H9 (cell line): ENCODE data around the gene DPYD. TPM values are rescaled to one million over a fixed set of nuclear protein-coding genes. Genes with fewer than 3 reads are reported as not detected.

Source experiments
- DNase-seq: peaks from one replicate; pipeline ENCODE4 v3.0.0-alpha.2; 2017
- H2AFZ ChIP-seq: one replicate; pipeline ENCODE4 v1.6.1; 2013; ENCODE audit warnings: mild to moderate bottlenecking, low read length, control low read depth, moderate library complexity
- H2AK5ac ChIP-seq: 2 replicates; pipeline ENCODE4 v1.6.1; 2013; ENCODE audit warnings: low read length, control low read depth, mixed read lengths; ENCODE audit not compliant: insufficient read length
- H2BK120ac ChIP-seq: one replicate; pipeline ENCODE4 v1.6.1; 2013; ENCODE audit warnings: low read depth, mild to moderate bottlenecking, low read length, control low read depth, inconsistent platforms; ENCODE audit not compliant: poor library complexity, severe bottlenecking
- H2BK12ac ChIP-seq: 2 replicates; pipeline ENCODE4 v1.6.1; 2013; ENCODE audit warnings: low read length, control low read depth, mixed read lengths, low read depth; ENCODE audit not compliant: insufficient read length
- H2BK15ac ChIP-seq: 2 replicates; pipeline ENCODE4 v1.6.1; 2013; ENCODE audit warnings: low read depth, low read length, control low read depth
- H2BK20ac ChIP-seq: one replicate; pipeline ENCODE4 v1.6.1; 2013; ENCODE audit warnings: low read depth, mild to moderate bottlenecking, low read length, control low read depth, inconsistent platforms; ENCODE audit not compliant: poor library complexity, severe bottlenecking
- H2BK5ac ChIP-seq: 2 replicates; pipeline ENCODE4 v1.6.1; 2013; ENCODE audit warnings: low read length, control low read depth, mixed read lengths; ENCODE audit not compliant: insufficient read length
- H3K14ac ChIP-seq: 2 replicates; pipeline ENCODE4 v1.6.1; 2013; ENCODE audit warnings: low read length, control low read depth; ENCODE audit not compliant: insufficient read depth
- H3K18ac ChIP-seq: 2 replicates; pipeline ENCODE4 v1.6.1; 2013; ENCODE audit warnings: low read depth, mild to moderate bottlenecking, mixed read lengths, low read length, control low read depth; ENCODE audit not compliant: insufficient read length
- H3K23ac ChIP-seq: 2 replicates; pipeline ENCODE4 v1.6.1; 2013; ENCODE audit warnings: low read length, control low read depth, mixed read lengths, low read depth; ENCODE audit not compliant: insufficient read length
- H3K23me2 ChIP-seq: 2 replicates; pipeline ENCODE4 v1.6.1; 2013; ENCODE audit warnings: low read depth, mild to moderate bottlenecking, mixed read lengths, low read length, control low read depth; ENCODE audit not compliant: insufficient read length, poor library complexity, severe bottlenecking
- H3K27ac ChIP-seq: 2 replicates; pipeline ENCODE4 v1.5.1; 2013; ENCODE audit warnings: low read length, control low read depth, mixed read lengths, low read depth; ENCODE audit not compliant: insufficient read length
- H3K27me3 ChIP-seq: 2 replicates; pipeline ENCODE4 v1.6.1; 2013; ENCODE audit warnings: low read length, control low read depth, inconsistent platforms; ENCODE audit not compliant: insufficient read depth
- H3K4ac ChIP-seq: 2 replicates; pipeline ENCODE4 v1.6.1; 2013; ENCODE audit warnings: low read depth, mild to moderate bottlenecking, control low read depth, inconsistent platforms, low read length, moderate library complexity
- H3K4me1 ChIP-seq: 2 replicates; pipeline ENCODE4 v1.6.1; 2013; ENCODE audit warnings: low read length, control low read depth, inconsistent platforms; ENCODE audit not compliant: insufficient read depth
- H3K4me2 ChIP-seq: 2 replicates; pipeline ENCODE4 v1.6.1; 2013; ENCODE audit warnings: low read length, control low read depth, mixed read lengths; ENCODE audit not compliant: insufficient read length, insufficient read depth
- H3K56ac ChIP-seq: 2 replicates; pipeline ENCODE4 v1.6.1; 2013; ENCODE audit warnings: low read depth, mild to moderate bottlenecking, mixed read lengths, low read length, control low read depth; ENCODE audit not compliant: insufficient read length
- H3K79me1 ChIP-seq: 2 replicates; pipeline ENCODE4 v1.6.1; 2013; ENCODE audit warnings: low read depth, mild to moderate bottlenecking, moderate library complexity, low read length, control low read depth, inconsistent platforms; ENCODE audit not compliant: insufficient read depth, poor library complexity, severe bottlenecking
- H3K79me2 ChIP-seq: 2 replicates; pipeline ENCODE4 v1.6.1; 2013; ENCODE audit warnings: low read length, control low read depth, inconsistent platforms; ENCODE audit not compliant: insufficient read depth
- H3K9ac ChIP-seq: 2 replicates; pipeline ENCODE4 v1.6.1; 2013; ENCODE audit warnings: low read length, control low read depth, mixed read lengths; ENCODE audit not compliant: insufficient read length; ENCODE audit errors: extremely low read depth
- H3K9me3 ChIP-seq: one replicate; pipeline ENCODE4 v1.6.1; 2013; ENCODE audit warnings: low read depth, low read length, inconsistent platforms; ENCODE audit not compliant: control insufficient read depth
- H3T11ph ChIP-seq: one replicate; pipeline ENCODE4 v1.6.1; 2013; ENCODE audit warnings: mild to moderate bottlenecking, low read length, control low read depth, inconsistent platforms
- H4K20me1 ChIP-seq: one replicate; pipeline ENCODE4 v1.6.1; 2013; ENCODE audit not compliant: control insufficient read depth, insufficient read length, insufficient read depth
- H4K5ac ChIP-seq: 2 replicates; pipeline ENCODE4 v1.6.1; 2013; ENCODE audit warnings: low read depth, mild to moderate bottlenecking, mixed read lengths, low read length, control low read depth; ENCODE audit not compliant: insufficient read length
- H4K8ac ChIP-seq: replicated peaks from 2 replicates; pipeline ENCODE4 v1.6.1; 2013; ENCODE audit warnings: low read length, control low read depth, mixed read lengths, low read depth; ENCODE audit not compliant: insufficient read length
- H4K91ac ChIP-seq: 2 replicates; pipeline ENCODE4 v1.6.1; 2013; ENCODE audit warnings: low read depth, mild to moderate bottlenecking, moderate library complexity, mixed read lengths, low read length, control low read depth; ENCODE audit not compliant: insufficient read length
- H3K27ac Mint-ChIP-seq, 3 experiments: 2 replicates in 2 of 3; 3 replicates in 1 of 3; pipeline ENCODE4 v1.8.0; 2020 to 2021; ENCODE audit warnings: mixed read lengths in 3 of 3, mild to moderate bottlenecking in 1 of 3, moderate library complexity in 1 of 3
- H3K27me3 Mint-ChIP-seq: 2 replicates; pipeline ENCODE4 v1.8.0; 2021; ENCODE audit warnings: low read depth, mild to moderate bottlenecking, moderate library complexity, mixed read lengths
- H3K36me3 Mint-ChIP-seq, 3 experiments: 2 replicates in 2 of 3; 3 replicates in 1 of 3; pipeline ENCODE4 v1.8.0; 2020 to 2021; ENCODE audit warnings: low read depth in 3 of 3, mixed read lengths in 3 of 3; ENCODE audit not compliant: insufficient read depth in 1 of 3
- H3K4me1 Mint-ChIP-seq, 2 experiments: 2 replicates each; pipeline ENCODE4 v1.8.0; 2020; ENCODE audit warnings: mixed read lengths in 2 of 2
- H3K4me3 Mint-ChIP-seq, 2 experiments: 2 replicates in 1 of 2; 3 replicates in 1 of 2; pipeline ENCODE4 v1.8.0; 2020 to 2021; ENCODE audit warnings: mild to moderate bottlenecking in 2 of 2, mixed read lengths in 2 of 2, moderate library complexity in 1 of 2
- H3K9me3 Mint-ChIP-seq, 2 experiments: 2 replicates in 1 of 2; 3 replicates in 1 of 2; pipeline ENCODE4 v1.8.0; 2020; ENCODE audit warnings: mild to moderate bottlenecking in 2 of 2, mixed read lengths in 2 of 2, moderate library complexity in 1 of 2
- CTCF ChIP-seq: fragments of 200-600 bp; sonication (generic); conservative IDR thresholded peaks from 3 replicates; pipeline ENCODE4 v1.8.0; 2021; ENCODE audit warnings: antibody characterized with exemption, mild to moderate bottlenecking
- WGBS: extraction: QIAGEN DNeasy Blood & Tissue Kit; methylation state at CpG from one replicate; pipeline ENCODE4 v1.1.7; 2013; ENCODE audit warnings: missing lambda C conversion rate, low lambda C conversion rate, mixed read lengths; ENCODE audit not compliant: insufficient read length; ENCODE audit errors: extremely low coverage; 5-methylcytosine and 5-hydroxymethylcytosine counted together
- total RNA-seq: library from RNA; stranded (reverse); gene quantifications from 2 replicates; pipeline ENCODE4 v1.2.1, GENCODE V29; 2021

The DPYD gene
- total RNA-seq, 1 experiment from 2014 or later, result 0.37 TPM

- H4K8ac ChIP-seq, result no peak overlapping the region
- H4K5ac ChIP-seq, result no peak overlapping the region
- peaks cover 6 to 14% of the 10 kb centered on the region in 2 experiments for H3K4me1 Mint-ChIP-seq
- no peak overlapping the region for H3K27ac ChIP-seq
- no peak overlapping the region for H3K4me3 Mint-ChIP-seq
- no peaks in the 10 kb centered on the region for H3K27me3 ChIP-seq
- TF ChIP-seq CTCF, result no peak
- H2BK5ac ChIP-seq, result no peak overlapping the region
- no peaks in the 10 kb centered on the region for H3K9me3 ChIP-seq
- no peak overlapping the region for H3K23ac ChIP-seq
- H2AFZ ChIP-seq, result no peak overlapping the region
- H2BK15ac ChIP-seq, result no peak overlapping the region
- no peak overlapping the region; a peak in 2 of 7 replicates for H3K27ac Mint-ChIP-seq
- no peaks in the 10 kb centered on the region for H3K4me1 ChIP-seq
- no peak overlapping the region for H2BK20ac ChIP-seq
- no peak overlapping the region for H3T11ph ChIP-seq
- H3K79me1 ChIP-seq, result no peaks in the 10 kb centered on the region
- no peak overlapping the region for H2BK120ac ChIP-seq
- no peak overlapping the region for H2AK5ac ChIP-seq
- no peak overlapping the region for H3K14ac ChIP-seq
- no peaks in the 10 kb centered on the region for H3K23me2 ChIP-seq
- no peak overlapping the region for H3K4me2 ChIP-seq
- no peak overlapping the region for H2BK12ac ChIP-seq
- H3K79me2 ChIP-seq, result no peaks in the 10 kb centered on the region
- no peak overlapping the region for H3K4ac ChIP-seq
- H3K9me3 Mint-ChIP-seq, result no peaks in the 10 kb centered on the region
- no CpG with 5 or more reads among the region's 5 CpGs for WGBS
- DNase-seq, result no peak
- H4K20me1 ChIP-seq, result no peaks in the 10 kb centered on the region
- H3K56ac ChIP-seq, result no peak overlapping the region
- no peak overlapping the region for H4K91ac ChIP-seq
- no peak overlapping the region for H3K18ac ChIP-seq
- H3K27me3 Mint-ChIP-seq, result no peaks in the 10 kb centered on the region
- H3K36me3 Mint-ChIP-seq, result no peaks in the 10 kb centered on the region
- H3K9ac ChIP-seq, result no peak overlapping the region
Observed at GRCh38 chr1:97384294-97384968, 536.4 kb downstream of the DPYD start.
